Measurements from ENCODE around the gene VPS18.

DNA sequence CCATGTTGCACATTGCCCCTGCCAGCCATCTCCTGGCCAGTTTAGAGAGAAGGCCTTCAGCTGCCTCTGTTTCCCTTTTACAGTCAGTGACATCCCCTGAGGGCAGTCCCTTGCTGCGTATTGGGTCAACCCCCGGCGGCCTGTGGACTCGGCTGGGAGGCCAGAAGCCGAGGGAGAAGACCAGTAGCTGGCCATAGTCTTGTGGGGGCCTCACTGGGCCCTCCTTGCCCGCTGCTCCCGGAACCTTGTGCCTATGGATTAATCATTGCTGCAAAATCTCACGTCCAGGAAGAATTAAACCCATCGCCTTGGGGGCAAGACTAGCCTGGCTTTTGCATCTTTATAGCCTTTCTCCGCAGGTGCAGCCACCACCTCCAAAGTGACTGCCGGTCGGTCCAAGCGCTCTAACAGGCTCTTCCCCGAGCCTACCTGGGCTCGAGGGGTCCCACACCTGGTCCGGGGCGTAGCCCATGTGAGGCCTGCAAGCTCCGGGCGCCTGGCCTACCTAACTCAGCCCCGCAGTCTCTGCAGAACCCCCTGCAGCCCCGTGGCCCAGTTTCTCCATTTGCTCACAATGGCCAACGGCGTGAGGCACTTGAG lies 58.2 kb downstream of the VPS18 start:
- TF ChIP-seq, protein P1, sequence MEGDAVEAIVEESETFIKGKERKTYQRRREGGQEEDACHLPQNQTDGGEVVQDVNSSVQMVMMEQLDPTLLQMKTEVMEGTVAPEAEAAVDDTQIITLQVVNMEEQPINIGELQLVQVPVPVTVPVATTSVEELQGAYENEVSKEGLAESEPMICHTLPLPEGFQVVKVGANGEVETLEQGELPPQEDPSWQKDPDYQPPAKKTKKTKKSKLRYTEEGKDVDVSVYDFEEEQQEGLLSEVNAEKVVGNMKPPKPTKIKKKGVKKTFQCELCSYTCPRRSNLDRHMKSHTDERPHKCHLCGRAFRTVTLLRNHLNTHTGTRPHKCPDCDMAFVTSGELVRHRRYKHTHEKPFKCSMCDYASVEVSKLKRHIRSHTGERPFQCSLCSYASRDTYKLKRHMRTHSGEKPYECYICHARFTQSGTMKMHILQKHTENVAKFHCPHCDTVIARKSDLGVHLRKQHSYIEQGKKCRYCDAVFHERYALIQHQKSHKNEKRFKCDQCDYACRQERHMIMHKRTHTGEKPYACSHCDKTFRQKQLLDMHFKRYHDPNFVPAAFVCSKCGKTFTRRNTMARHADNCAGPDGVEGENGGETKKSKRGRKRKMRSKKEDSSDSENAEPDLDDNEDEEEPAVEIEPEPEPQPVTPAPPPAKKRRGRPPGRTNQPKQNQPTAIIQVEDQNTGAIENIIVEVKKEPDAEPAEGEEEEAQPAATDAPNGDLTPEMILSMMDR (conservative IDR thresholded peaks at IDR 0.05): no peak
- TF ChIP-seq EZH2 (IDR thresholded peaks at IDR 0.05; ENCODE audit: low read depth): no peak

Data from PC-9 (cell line).